ENCODE results near the gene ATCAY. TPM values are rescaled to one million over a fixed set of nuclear protein-coding genes. Genes with fewer than 3 reads are reported as not detected.

Gene ATCAY
- total and polyA plus RNA-seq, 2 of the 13 experiments (the other 11 are each of a cell fraction or from before 2014, with no cell fraction given): not detected

DNA sequence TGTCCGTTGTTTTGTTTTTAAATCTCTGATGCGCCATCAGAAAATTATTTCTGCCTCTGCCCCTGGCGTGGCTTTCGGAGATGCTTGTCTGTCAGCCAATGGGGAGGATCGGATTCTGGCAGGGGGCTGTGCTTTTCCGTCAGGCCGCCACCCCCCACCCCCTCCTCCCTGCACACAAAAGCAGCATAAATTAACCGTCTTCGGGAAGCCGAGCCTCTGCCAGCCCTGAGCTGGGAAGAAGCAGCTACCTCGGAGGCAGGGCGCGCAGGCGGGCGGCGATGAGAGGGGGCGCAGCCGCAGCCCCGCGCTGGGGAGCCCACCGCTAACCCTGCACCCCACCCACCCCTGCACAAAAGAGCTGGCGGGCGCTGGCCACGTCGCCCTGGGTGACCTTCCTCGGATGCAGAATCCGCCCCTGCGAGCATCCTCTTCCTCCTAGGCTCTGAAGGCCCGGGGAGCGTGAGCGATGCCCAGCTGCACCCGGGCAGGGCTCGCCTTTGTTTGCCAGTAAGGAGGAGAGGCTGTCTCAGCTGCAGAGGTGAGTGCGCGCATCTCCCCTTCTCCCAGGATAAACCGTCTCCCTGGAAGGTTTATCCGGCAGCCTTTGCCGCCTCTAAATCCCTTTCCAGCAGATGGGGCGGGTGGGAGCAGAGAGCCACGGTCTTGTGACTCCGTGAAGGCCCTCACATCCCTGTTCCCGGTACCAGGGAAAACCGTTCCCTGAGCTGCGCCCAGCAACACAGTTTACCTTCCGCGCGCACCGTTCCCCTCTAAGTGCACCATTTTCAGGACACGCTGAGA, at the start of gene ATCAY (continued):
- TF ChIP-seq, protein P1, sequence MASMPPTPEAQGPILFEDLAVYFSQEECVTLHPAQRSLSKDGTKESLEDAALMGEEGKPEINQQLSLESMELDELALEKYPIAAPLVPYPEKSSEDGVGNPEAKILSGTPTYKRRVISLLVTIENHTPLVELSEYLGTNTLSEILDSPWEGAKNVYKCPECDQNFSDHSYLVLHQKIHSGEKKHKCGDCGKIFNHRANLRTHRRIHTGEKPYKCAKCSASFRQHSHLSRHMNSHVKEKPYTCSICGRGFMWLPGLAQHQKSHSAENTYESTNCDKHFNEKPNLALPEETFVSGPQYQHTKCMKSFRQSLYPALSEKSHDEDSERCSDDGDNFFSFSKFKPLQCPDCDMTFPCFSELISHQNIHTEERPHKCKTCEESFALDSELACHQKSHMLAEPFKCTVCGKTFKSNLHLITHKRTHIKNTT (CRISPR knock-in tag; IDR thresholded peaks at IDR 0.05): no peak
- no peak for TF ChIP-seq TOPORS (CRISPR knock-in tag; IDR thresholded peaks at IDR 0.05)
- no peak for TF ChIP-seq ZNF776 (CRISPR knock-in tag; IDR thresholded peaks at IDR 0.05)
- TF ChIP-seq, protein P2, sequence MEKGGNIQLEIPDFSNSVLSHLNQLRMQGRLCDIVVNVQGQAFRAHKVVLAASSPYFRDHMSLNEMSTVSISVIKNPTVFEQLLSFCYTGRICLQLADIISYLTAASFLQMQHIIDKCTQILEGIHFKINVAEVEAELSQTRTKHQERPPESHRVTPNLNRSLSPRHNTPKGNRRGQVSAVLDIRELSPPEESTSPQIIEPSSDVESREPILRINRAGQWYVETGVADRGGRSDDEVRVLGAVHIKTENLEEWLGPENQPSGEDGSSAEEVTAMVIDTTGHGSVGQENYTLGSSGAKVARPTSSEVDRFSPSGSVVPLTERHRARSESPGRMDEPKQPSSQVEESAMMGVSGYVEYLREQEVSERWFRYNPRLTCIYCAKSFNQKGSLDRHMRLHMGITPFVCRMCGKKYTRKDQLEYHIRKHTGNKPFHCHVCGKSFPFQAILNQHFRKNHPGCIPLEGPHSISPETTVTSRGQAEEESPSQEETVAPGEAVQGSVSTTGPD (CRISPR knock-in tag; IDR thresholded peaks at IDR 0.05): no peak
- no peak for TF ChIP-seq ZMAT3 (CRISPR knock-in tag; conservative IDR thresholded peaks at IDR 0.05)
- TF ChIP-seq KLF9 (CRISPR knock-in tag; IDR thresholded peaks at IDR 0.05; ENCODE audit: low read depth): no peak
- TF ChIP-seq ZSCAN12 (CRISPR knock-in tag; IDR thresholded peaks at IDR 0.05): no peak
- no peak for TF ChIP-seq MIXL1 (CRISPR knock-in tag; IDR thresholded peaks at IDR 0.05)
- TF ChIP-seq ZNF20 (CRISPR knock-in tag; IDR thresholded peaks at IDR 0.05): no peak
- TF ChIP-seq, protein P3, sequence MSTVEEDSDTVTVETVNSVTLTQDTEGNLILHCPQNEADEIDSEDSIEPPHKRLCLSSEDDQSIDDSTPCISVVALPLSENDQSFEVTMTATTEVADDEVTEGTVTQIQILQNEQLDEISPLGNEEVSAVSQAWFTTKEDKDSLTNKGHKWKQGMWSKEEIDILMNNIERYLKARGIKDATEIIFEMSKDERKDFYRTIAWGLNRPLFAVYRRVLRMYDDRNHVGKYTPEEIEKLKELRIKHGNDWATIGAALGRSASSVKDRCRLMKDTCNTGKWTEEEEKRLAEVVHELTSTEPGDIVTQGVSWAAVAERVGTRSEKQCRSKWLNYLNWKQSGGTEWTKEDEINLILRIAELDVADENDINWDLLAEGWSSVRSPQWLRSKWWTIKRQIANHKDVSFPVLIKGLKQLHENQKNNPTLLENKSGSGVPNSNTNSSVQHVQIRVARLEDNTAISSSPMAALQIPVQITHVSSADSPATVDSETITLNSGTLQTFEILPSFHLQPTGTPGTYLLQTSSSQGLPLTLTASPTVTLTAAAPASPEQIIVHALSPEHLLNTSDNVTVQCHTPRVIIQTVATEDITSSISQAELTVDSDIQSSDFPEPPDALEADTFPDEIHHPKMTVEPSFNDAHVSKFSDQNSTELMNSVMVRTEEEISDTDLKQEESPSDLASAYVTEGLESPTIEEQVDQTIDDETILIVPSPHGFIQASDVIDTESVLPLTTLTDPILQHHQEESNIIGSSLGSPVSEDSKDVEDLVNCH (CRISPR knock-in tag; IDR thresholded peaks at IDR 0.05): no peak
